ENCODE data around the gene PAPPA. TPM values are rescaled to one million over a fixed set of nuclear protein-coding genes. Genes with fewer than 3 reads are reported as not detected.

Gene PAPPA
- total and polyA plus RNA-seq, 9 of the 15 experiments (the other 6 are each of a cell fraction or from before 2014, with no cell fraction given) = 0.06 to 0.18 (median 0.11) TPM

- ATAC-seq = no peak
- H3K79me2 ChIP-seq (ENCODE audit: control insufficient read depth, insufficient read depth, low read length) = no peaks in the 10 kb centered on the region
These were observed 26.0 kb downstream of the PAPPA start for GRCh38 chr9:116179568-116179967.

More at GRCh38 chr9:116179568-116179967, 26.0 kb downstream of the PAPPA start:
- H3K27ac ChIP-seq (ENCODE audit: extremely low read depth, low read depth, low read length) = no peak overlapping the region
- no peak overlapping the region for H3K4me3 ChIP-seq
- in situ Hi-C loops (cut with MboI) = no loop called here
- H3K4me1 ChIP-seq (replicated peaks in 1 of 2; ENCODE audit: control insufficient read depth in 2 of 2, insufficient read depth in 2 of 2, low read length in 2 of 2) = no peaks in the 10 kb centered on the region
- H3K9me3 ChIP-seq (replicated peaks; ENCODE audit: control insufficient read depth, insufficient read depth, low read depth, low read length) = no peaks in the 10 kb centered on the region
- no peak overlapping the region for H2AFZ ChIP-seq (ENCODE audit: low read depth, low read length)
- H3K9me1 ChIP-seq (ENCODE audit: control insufficient read depth, insufficient read depth, low read length) = no peaks in the 10 kb centered on the region
- no TSS peak for BruUV-seq (replicated peaks)
- 1% methylated on average over 4 of the region's 4 CpGs for WGBS (ENCODE audit: insufficient coverage, low coverage, missing lambda C conversion rate)
- ChIA-PET CTCF (ENCODE audit: low intra/inter-chr PET ratio) (no interaction called here), POLR2A (no interaction called here)
- no peaks in the 10 kb centered on the region for H4K20me1 ChIP-seq (replicated peaks; ENCODE audit: control insufficient read depth, insufficient read depth, low read length)
- H3K36me3 ChIP-seq (ENCODE audit: control insufficient read depth, insufficient read depth, low read length) = no peaks in the 10 kb centered on the region
- no peak overlapping the region for H3K4me2 ChIP-seq (ENCODE audit: insufficient read depth, low read length)
- H3K9ac ChIP-seq (ENCODE audit: insufficient read depth in 1 of 2, low read depth in 2 of 2, low read length in 2 of 2) = no peak overlapping the region
- FAIRE-seq = no peak
- intact Hi-C loops (cut with micrococcal nuclease) = no loop called here
- DNase-seq (ENCODE audit: extremely low read depth in 1 of 4, low spot score in 3 of 4) = no peak
- 0 out of 5 replicates have a peak, but pooled peaks cover 0 to 5% of the 10 kb centered on the region in 2 experiments for H3K27me3 ChIP-seq (ENCODE audit: control insufficient read depth in 2 of 2, insufficient read depth in 2 of 2, low read length in 2 of 2)
- TF ChIP-seq POLR2AphosphoS5 (IDR thresholded peaks at IDR 0.05; ENCODE audit: control insufficient read depth, insufficient read depth, low read depth, low read length) (no peak), TARDBP (IDR thresholded peaks at IDR 0.05) (no peak), NONO (IDR thresholded peaks at IDR 0.05; ENCODE audit: low read depth in 2 of 2, low read length in 1 of 2) (no peak), MLLT1 (IDR thresholded peaks at IDR 0.05) (no peak), SMAD1 (IDR thresholded peaks at IDR 0.05; ENCODE audit: low read depth, low read length, partially characterized antibody) (no peak), MAFF (IDR thresholded peaks at IDR 0.05; ENCODE audit: low read length) (no peak), ZNF395 (CRISPR knock-in tag; IDR thresholded peaks at IDR 0.05) (no peak), E2F8 (IDR thresholded peaks at IDR 0.05; ENCODE audit: low read depth, partially characterized antibody) (no peak), GATAD2B (IDR thresholded peaks at IDR 0.05; ENCODE audit: borderline replicate concordance) (no peak)
